Activated CD4-positive, alpha-beta T cell treated with anti-CD3 and anti-CD28 coated beads, Interleukin-2, Interleukin-4, amounts not matched to agents 100 ng/mL and 50 ng/mL, durations not matched to agents 16 hours and 8 hours (primary cell): ENCODE results near the gene PSMG1.
"Not testable (repeated sequence)": the region's sequence is repeated elsewhere in the genome, so short reads cannot be mapped to it uniquely, and the experiment has no call there.

Experiments used
- DNase-seq: peaks from one replicate; pipeline ENCODE4 v3.0.0-alpha.2; 2020; ENCODE audit warnings: low spot score

The PSMG1 gene, protein sequence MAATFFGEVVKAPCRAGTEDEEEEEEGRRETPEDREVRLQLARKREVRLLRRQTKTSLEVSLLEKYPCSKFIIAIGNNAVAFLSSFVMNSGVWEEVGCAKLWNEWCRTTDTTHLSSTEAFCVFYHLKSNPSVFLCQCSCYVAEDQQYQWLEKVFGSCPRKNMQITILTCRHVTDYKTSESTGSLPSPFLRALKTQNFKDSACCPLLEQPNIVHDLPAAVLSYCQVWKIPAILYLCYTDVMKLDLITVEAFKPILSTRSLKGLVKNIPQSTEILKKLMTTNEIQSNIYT

DNA sequence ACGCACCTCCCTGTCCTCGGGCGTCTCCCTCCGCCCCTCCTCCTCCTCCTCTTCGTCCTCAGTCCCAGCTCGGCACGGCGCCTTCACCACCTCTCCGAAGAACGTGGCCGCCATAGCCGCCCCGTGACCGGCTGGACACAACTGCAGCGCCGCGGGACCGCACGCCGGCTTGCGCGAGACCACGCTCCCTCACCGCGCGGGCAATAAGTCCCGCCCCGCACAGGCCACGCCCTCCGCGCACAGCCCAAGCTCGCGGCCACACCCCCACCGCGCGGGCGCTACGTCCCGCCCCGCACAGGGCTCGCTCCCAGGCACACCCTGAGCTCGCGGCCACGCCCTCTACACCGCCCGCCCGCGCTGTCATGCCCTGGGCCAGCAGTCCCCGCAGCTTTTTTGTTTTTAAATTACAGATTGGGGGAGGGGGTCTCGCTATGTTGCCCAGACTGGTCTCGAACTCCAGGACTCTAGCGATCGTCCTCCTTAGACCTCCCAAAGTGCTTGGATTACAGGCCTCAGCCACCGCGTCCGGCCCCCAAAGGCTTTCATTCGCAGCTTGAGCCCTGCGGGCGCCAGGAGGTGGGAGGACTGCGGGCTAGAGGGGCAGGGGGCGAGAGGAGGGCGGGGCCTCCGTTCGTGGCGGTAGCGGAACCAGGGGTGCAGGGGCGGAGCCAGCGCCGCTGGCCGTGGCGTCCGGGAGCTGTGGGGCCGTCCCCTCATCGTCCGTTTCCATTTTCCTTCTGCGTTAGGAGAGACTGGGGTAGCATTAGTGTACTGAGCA, at the start of gene PSMG1:
TSS of gene PSMG1 (minus strand) at position 180 of the 778 bp plus-strand sequence. CDS start at position 114, 66 bp downstream.
- peak; percentile 94 for DNase-seq

DNA sequence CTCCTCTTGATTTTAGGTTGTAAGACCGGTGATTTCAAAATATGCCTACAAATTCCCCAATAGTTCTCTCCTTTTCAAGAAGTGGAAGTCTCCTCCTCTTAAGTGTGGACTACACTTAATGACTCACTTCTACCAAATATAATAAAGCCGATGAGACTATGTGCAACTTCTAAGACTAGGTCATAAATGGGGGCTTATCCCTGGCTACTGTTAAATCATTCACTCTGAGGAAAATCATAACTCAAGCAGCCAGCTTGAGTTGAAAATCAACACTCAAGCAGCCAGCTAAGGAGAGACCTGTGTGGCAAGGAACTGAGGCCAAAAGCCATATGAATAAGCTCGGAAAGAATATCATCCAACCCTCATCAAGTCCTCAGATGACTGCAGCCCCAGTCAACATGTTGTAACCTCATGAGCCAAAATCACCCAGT, 49.6 kb upstream of the PSMG1 start:
- DNase-seq = no peak

- no peak for DNase-seq
Observed at GRCh38 chr21:39224930-39225329, 41.7 kb upstream of the PSMG1 start.

DNA sequence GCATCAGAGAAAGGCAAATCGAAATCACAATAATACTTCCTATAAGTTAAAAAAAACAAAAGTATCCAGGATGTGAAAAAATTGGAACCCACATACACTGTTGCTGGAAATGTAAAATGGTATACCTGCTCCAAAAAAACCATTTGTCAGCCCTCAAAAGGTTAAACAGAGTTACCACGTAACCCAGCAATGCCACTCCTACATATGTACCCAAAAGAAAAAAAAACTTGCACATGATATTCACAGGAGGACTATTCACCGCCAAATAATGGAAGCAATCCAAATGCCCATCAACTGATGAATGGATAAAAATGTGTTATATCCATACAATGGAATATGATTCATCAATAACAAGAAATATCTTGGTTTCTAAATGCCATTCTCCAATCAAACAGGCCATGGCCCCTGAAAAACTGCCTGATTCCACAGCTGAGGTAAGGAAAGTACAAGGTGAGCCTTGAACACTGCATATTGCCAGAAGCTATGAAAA, 38.8 kb upstream of the PSMG1 start:
- no peak for DNase-seq

GRCh38 chr21:39221282-39221996, 38.2 kb upstream of the PSMG1 start:
- no peak for DNase-seq

- DNase-seq = not testable (repeated sequence)
Observed at GRCh38 chr21:39220875-39221274, 37.6 kb upstream of the PSMG1 start.

DNA sequence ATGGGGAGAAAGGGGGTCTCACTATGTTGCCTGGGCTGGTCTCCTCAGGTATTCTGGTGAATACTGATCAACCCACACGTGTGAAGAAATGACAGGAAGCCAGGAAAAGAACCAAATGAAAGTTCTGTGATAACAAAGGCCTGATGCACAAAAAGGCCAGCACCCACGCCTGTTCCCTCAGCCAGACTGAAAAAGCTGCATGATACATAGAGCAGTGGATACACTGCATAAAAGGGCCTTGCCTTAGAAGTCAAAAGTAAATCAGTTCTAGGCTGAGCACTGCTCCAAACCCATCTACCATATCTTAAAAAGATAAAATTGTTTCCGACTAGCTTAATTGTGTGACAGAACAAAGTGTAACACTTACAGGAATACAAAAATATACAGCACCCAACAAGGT, 36.9 kb upstream of the PSMG1 start:
- DNase-seq = no peak

GRCh38 chr21:39218082-39218409, 34.8 kb upstream of the PSMG1 start:
- no peak for DNase-seq

DNA sequence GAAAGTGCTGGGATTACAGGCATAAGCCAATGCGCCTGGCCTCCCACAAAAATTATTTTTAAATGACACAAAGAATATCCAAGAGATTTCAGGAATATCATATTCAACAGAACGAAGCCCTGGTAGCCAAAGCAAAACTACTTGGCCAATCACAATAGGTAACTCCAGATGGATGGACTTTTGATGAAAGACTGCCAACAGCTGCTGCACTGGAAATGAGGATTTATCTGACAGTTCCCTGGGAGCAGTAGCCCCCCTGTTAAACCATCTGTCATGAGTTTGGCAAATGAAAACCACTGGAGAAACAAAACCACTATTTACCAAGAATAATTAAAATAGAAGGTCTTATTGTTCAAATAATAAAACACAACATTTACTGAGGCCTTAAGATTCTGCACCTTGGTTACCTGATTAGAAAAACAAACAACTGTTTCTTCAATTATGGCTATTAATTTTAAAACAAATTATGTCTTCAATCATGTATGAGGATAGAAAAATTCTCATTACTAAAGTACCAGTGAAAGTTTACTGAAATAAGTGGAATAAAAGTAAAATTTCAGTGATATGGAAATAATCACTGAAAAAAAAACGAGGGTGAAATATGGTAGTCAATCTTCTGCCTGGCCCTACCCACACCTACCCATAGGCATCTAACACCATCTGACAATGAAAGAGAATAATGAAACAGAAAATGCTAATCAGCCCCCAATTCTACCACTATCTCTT, 34.3 kb upstream of the PSMG1 start:
- DNase-seq = no peak

GRCh38 chr21:39216290-39216689, 33.0 kb upstream of the PSMG1 start:
- DNase-seq = no peak

DNA sequence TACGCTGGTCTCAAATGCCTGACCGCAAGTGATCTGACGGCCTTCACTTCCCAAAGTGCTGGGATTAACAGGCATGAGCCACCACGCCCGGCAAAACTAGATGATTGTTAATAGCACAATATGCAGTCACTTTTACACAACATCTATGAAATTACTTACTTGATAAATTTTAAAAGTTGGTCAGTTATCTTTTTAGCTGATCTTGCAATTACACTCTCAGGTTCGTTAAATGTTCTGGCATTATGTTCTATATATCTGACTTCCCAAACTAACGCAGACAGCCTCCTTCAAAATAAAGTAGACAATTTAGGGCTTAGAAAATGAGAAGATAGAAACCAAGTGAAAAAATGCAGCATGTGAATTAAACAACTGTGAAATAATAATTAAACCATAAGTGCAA, 31.8 kb upstream of the PSMG1 start:
- no peak for DNase-seq

- DNase-seq = no peak
Observed at GRCh38 chr21:39209334-39209688, 26.1 kb upstream of the PSMG1 start.

- no peak for DNase-seq
Observed at GRCh38 chr21:39208624-39209333, 25.5 kb upstream of the PSMG1 start.

- DNase-seq = no peak
Observed at GRCh38 chr21:39204134-39204533, 20.9 kb upstream of the PSMG1 start.

GRCh38 chr21:39198800-39199199, 15.5 kb upstream of the PSMG1 start:
- DNase-seq = no peak

DNA sequence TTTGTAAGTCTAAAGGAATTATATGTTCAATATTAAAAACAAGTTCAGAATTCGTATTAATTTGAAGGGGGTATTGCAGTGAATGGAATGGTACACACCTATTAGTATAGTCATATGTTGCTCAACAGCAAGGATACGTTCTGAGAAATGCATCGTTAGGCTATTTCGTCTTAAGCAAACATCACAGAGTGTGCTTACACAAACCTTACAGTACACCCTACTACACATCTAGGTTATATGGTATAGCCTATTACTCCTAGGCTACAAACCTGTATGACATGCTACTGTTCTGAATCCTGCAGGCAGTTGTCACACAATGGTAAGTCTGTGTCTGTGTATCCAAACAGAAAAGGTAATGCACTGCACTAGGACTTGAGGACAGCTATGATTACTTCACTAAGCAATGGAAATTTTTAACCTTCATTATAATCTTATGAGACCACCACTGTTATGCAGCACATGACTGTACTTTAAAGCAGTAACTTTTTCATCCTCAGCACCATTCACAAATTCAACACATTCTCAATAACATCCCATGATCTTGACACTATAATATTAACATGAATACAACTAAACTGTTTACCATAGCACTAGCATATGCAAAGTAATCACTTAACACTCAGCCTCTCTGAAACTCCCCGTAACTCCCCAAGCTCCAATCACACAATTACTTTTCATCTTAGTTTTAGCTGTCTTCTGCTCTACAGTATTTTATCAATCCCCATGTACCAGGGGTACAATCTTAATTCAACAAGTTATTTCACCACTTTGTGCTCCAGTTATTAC, 14.4 kb upstream of the PSMG1 start:
- DNase-seq = no peak

DNA sequence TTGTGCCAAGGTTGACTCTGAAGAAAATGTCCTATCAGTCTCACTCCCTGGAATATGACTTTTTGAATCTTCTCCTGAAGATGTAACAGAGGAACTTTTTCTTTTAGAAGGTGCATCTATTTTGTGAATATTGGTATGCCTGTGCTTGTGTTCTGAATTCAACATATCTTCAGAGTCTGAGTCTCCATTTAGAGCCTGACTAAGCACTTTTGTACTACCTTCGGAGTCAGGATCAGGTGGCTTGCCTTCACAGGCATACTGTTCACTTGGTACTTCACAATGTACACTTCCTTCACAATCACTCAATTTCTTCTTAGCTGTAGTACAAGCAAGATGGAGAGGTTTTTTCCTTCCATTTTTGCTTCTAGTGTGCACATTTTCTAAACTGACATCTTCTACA, 13.6 kb upstream of the PSMG1 start:
- no peak for DNase-seq

- DNase-seq = no peak
Observed at GRCh38 chr21:39196310-39196709, 13.1 kb upstream of the PSMG1 start.

DNA sequence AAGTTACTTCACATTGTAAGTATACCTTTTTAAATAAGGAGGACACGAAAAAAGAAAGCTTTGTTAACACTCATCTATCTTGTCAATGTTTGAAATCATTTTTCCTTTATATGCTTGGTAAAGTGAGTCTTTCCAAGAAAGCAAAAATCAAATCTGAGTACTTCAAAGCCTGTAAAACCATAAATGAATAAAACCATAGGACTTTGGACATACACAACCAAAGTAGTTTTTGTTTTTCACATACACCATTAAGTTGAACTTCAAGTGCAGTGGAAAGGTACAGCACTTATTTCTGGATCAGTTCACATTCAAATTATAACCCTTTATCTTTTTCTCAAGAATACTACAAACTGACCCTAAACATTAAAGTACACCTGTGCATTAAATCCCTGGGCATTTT, 10.1 kb upstream of the PSMG1 start:
- DNase-seq = no peak

GRCh38 chr21:39189857-39190604, 6.8 kb upstream of the PSMG1 start:
- peak; percentile 41 for DNase-seq
